PFSK-1 (cell line): ENCODE results near the gene IFT80. TPM values are rescaled to one million over a fixed set of nuclear protein-coding genes. Genes with fewer than 3 reads are reported as not detected.
A peak's percentile ranks its signal among the peaks of the same experiment; 100 is the strongest.

Experiments
- FOXP2 ChIP-seq: optimal IDR thresholded peaks from 2 replicates; pipeline ENCODE3; 2011; ENCODE audit warnings: borderline replicate concordance, control low read depth, inconsistent platforms; ENCODE audit not compliant: insufficient read depth; ENCODE audit errors: extremely low read length, extremely low read depth
- POLR2AphosphoS5 ChIP-seq: IDR thresholded peaks from 2 replicates; pipeline ENCODE4 v1.6.1; 2012; ENCODE audit warnings: low read depth, mild to moderate bottlenecking, control low read depth, low read length, moderate library complexity
- REST ChIP-seq, 2 experiments: IDR thresholded peaks; 2 replicates each; pipeline versions ENCODE4 v1.6.1 to v1.8.0; 2011 to 2012; ENCODE audit warnings: low read depth in 2 of 2, low read length in 2 of 2, control low read depth in 1 of 2, inconsistent platforms in 1 of 2, mild to moderate bottlenecking in 1 of 2, moderate library complexity in 1 of 2; ENCODE audit not compliant: insufficient read depth in 1 of 2
- SIN3A ChIP-seq: IDR thresholded peaks from 2 replicates; pipeline ENCODE4 v1.6.1; 2012; ENCODE audit warnings: mild to moderate bottlenecking, low read length, moderate library complexity, borderline replicate concordance; ENCODE audit not compliant: insufficient read depth
- TAF1 ChIP-seq: IDR thresholded peaks from 2 replicates; pipeline ENCODE4 v1.6.1; 2012; ENCODE audit warnings: low read length, control low read depth, borderline replicate concordance; ENCODE audit not compliant: insufficient read depth
- polyA plus RNA-seq: library from polyadenylated mRNA; unstranded; fragments of >200 nt; gene quantifications from one replicate; pipeline ENCODE4 v1.2.1, GENCODE V29; 2012; ENCODE audit warnings: low read depth, missing spikeins; ENCODE audit not compliant: insufficient read length

Gene IFT80
- 3.0 TPM for polyA plus RNA-seq

- peak; percentile 71; the same call in 1 of the 2 replicates for TF ChIP-seq TAF1
- TF ChIP-seq SIN3A = peak; percentile 80; the same call in 1 of the 2 replicates
- TF ChIP-seq POLR2AphosphoS5 = peak; percentile 92
- TF ChIP-seq FOXP2 = no peak
- peak in 1 of 2 experiments; percentile 48; a peak in 1 of 4 replicates for TF ChIP-seq REST (IDR thresholded peaks at IDR 0.05; ENCODE audit: insufficient read depth in 1 of 2, low read depth in 2 of 2, low read length in 2 of 2)
These were observed at the start of gene IFT80, which contains the start of gene SMC4 for GRCh38 chr3:160399125-160400029. Gene IFT80 (minus strand): TSS chr3:160399225. CDS start chr3:160384600, 14,625 bp downstream. Gene SMC4 (plus strand): TSS chr3:160399650. CDS start chr3:160400827, 1,177 bp downstream.

- no peak for TF ChIP-seq TAF1
- no peak for TF ChIP-seq SIN3A
- TF ChIP-seq POLR2AphosphoS5 = no peak
- no peak for TF ChIP-seq FOXP2
- no peak for TF ChIP-seq REST (IDR thresholded peaks at IDR 0.05; ENCODE audit: insufficient read depth in 1 of 2, low read depth in 2 of 2, low read length in 2 of 2)
These were observed 48.5 kb upstream of the IFT80 start for GRCh38 chr3:160447544-160447943.

GRCh38 chr3:160446522-160447056 is 47.6 kb upstream of the IFT80 start:
- TF ChIP-seq FOXP2 (no peak), SIN3A (no peak), POLR2AphosphoS5 (no peak)

DNA sequence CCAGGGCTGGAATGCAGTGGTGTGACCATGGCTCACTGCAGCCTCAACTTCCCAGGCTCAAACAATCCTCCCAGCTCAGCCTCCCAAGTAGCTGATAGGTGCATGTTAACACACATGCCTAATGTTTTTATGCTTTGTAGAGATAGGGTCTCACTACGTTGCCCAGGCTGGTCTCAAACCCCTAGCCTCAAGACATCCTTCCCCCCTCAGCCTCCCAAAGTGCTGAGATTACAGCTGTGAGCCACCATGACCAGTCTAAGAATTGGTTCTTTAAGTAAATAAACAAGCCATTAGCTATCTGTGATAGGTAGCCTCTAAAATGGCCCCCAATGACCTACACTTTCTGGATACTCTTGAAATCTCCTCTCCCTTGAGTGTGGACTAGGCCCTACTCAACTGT is 46.8 kb upstream of the IFT80 start:
- TF ChIP-seq SIN3A (no peak), FOXP2 (no peak), POLR2AphosphoS5 (no peak), REST (IDR thresholded peaks at IDR 0.05; ENCODE audit: insufficient read depth in 1 of 2, low read depth in 2 of 2, low read length in 2 of 2) (no peak), TAF1 (no peak)

DNA sequence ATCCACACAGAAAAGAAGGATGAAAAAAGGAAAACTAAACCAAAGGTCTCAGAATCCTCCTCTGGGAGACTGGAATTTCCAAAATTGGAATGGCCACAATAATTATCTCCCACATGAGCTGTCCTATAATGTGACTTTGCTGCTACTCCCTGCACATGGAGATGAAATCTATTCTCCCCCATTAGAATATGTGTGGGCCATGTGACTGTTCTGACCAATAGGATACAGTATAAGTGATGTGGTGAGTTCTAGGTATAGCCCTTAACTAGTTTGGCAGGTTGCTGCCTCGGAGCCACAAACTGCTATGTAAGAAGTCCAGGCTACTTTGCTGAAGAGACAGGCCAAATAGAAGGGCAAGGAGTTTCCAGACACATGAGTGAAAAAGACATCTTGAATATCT is 45.4 kb upstream of the IFT80 start:
- no peak for TF ChIP-seq SIN3A
- TF ChIP-seq FOXP2 = no peak
- no peak for TF ChIP-seq POLR2AphosphoS5
- TF ChIP-seq REST (IDR thresholded peaks at IDR 0.05; ENCODE audit: insufficient read depth in 1 of 2, low read depth in 2 of 2, low read length in 2 of 2) = no peak
- no peak for TF ChIP-seq TAF1
